ENCODE results near the gene KIF21B.

The KIF21B gene

DNA sequence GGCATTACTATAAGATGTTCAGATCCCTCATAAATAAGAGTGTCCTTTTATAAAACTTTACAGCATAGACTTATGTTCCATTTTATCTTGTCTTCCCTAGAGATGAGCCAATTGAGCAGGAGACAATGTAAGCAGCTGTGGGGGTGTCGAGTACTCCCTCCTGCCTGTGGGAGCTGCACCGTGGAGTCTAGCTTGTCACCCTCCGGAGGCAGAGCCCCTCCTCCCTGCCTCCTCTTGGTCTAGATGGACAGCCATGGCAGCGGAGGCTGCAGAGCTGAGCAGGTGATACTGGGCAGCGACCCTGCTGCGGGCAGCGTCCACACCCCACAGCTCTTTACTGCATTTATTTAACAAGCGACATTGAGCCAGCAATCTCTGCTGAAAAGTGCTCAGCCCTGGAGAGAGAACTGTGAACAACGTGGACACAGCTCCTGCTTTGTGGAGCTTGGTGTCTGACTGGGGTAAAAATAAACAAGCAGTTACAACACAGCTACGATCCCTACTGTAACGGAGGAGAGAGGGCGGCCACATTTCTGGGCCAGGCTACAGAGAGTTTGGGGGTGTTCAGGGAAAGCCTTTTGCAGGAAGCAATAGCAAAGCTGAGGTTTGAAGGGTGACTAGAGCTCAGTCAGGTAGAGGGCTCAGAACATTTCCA is 12.8 kb upstream of the KIF21B start:
- no peak overlapping the region for H3K27ac Mint-ChIP-seq
- no peak overlapping the region for H3K4me3 Mint-ChIP-seq
- DNase-seq: no peak
- H3K4me1 Mint-ChIP-seq: no peaks in the 10 kb centered on the region
- no peaks in the 10 kb centered on the region for H3K9me3 Mint-ChIP-seq
- peaks cover 19% of the 10 kb centered on the region for H3K27me3 Mint-ChIP-seq
- H3K36me3 Mint-ChIP-seq: no peaks in the 10 kb centered on the region
- CTCF ChIA-PET: interaction anchor here (0.9 to 2.3 kb wide), 4 partner anchors 11 to 65 kb away, joined by 3 to 8 read pairs (median 6); no protein-coding TSS in a partner anchor

GRCh38 chr1:201034671-201035070 is 11.2 kb upstream of the KIF21B start:
- Mint-ChIP-seq H3K27me3 (peaks cover 24% of the 10 kb centered on the region), H3K36me3 (no peaks in the 10 kb centered on the region), H3K27ac (no peak overlapping the region), H3K4me3 (no peak overlapping the region), H3K9me3 (no peaks in the 10 kb centered on the region), H3K4me1 (no peaks in the 10 kb centered on the region)
- DNase-seq: no peak
- CTCF ChIA-PET: interaction anchor here (0.9 to 2.3 kb wide), 6 partner anchors 8 to 412 kb away, joined by 3 to 8 read pairs (median 6); partner anchors contain the start of gene KIF21B

GRCh38 chr1:201032408-201032807 is 8.9 kb upstream of the KIF21B start:
- Mint-ChIP-seq H3K27me3 (peaks cover 28% of the 10 kb centered on the region), H3K27ac (no peak overlapping the region), H3K9me3 (no peaks in the 10 kb centered on the region), H3K4me3 (no peak overlapping the region), H3K36me3 (no peaks in the 10 kb centered on the region), H3K4me1 (peaks cover 1% of the 10 kb centered on the region)
- CTCF ChIA-PET: interaction anchor here (1.5 kb wide), 1 partner anchor 52 kb away, joined by 4 read pairs; no protein-coding TSS in a partner anchor
- DNase-seq: no peak

DNA sequence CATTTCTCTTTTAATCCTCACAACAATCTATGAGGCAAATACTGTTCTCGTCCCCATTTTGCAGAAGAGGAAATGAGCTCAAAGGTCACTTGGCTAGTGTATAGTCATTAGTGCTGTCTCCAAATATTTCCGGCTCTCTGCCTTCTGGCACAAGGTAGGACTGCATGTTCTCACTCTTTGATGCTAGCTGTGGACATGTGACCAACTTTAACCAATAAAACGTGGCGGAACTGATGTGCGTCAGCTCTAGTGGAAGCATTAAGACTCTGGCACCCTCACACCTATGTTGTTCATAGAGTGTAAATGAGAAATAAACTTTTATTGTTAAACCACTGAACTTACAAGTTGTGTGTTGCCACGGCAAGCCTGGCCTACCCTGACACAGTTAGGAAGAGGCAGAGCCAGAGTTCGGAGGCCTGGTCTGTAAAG is 5.0 kb upstream of the KIF21B start:
- Mint-ChIP-seq H3K9me3 (no peaks in the 10 kb centered on the region), H3K36me3 (no peaks in the 10 kb centered on the region), H3K4me3 (no peak overlapping the region), H3K4me1 (peaks cover 37% of the 10 kb centered on the region), H3K27ac (no peak overlapping the region), H3K27me3 (peaks cover 18% of the 10 kb centered on the region)
- CTCF ChIA-PET: interaction anchor here (1.2 to 1.6 kb wide), 2 partner anchors 14 to 48 kb away, joined by 3 to 5 read pairs; no protein-coding TSS in a partner anchor
- DNase-seq: no peak

DNA sequence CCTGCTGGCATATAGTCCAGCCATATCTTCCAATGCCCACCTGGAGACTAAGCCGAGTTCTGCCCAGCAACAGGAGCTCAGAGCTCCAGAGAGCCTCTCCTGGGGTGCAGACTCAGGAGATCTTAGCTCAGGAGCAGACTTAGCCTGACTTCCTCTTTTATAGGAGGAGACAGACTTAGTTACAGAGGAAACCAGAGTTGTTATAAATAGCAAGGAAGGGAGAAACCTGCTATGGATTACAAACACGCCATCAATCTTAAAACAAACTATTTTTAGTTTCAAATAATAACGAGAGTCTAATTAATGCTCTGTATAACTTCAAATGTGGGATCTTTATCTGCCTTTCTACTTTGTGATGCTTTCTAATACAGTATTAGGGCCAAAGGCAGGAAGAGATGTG is 3.3 kb upstream of the KIF21B start:
- Mint-ChIP-seq H3K36me3 (peaks cover 10% of the 10 kb centered on the region), H3K9me3 (no peaks in the 10 kb centered on the region), H3K4me3 (no peak overlapping the region), H3K27ac (no peak overlapping the region), H3K4me1 (peaks cover 45% of the 10 kb centered on the region), H3K27me3 (peaks cover 15% of the 10 kb centered on the region)
- no peak for DNase-seq
- CTCF ChIA-PET: interaction anchor here (1.0 to 4.4 kb wide), 8 partner anchors 11 to 405 kb away, joined by 4 to 52 read pairs (median 16); no protein-coding TSS in a partner anchor

GRCh38 chr1:201026234-201026633 is 2.7 kb upstream of the KIF21B start:
- no peaks in the 10 kb centered on the region for H3K9me3 Mint-ChIP-seq
- H3K4me1 Mint-ChIP-seq: peaks cover 50% of the 10 kb centered on the region
- CTCF ChIA-PET: interaction anchor here (1.0 to 4.4 kb wide), 12 partner anchors 8 to 404 kb away, joined by 3 to 52 read pairs (median 8); no protein-coding TSS in a partner anchor
- peak overlapping the region; percentile 6 for H3K27ac Mint-ChIP-seq
- no peak overlapping the region for H3K4me3 Mint-ChIP-seq
- H3K27me3 Mint-ChIP-seq: peaks cover 12% of the 10 kb centered on the region
- H3K36me3 Mint-ChIP-seq: peaks cover 12% of the 10 kb centered on the region
- no peak for DNase-seq

- Mint-ChIP-seq H3K36me3 (peaks cover 16% of the 10 kb centered on the region), H3K9me3 (no peaks in the 10 kb centered on the region), H3K27ac (no peak overlapping the region), H3K27me3 (peaks cover 10% of the 10 kb centered on the region), H3K4me3 (no peak overlapping the region), H3K4me1 (peaks cover 56% of the 10 kb centered on the region)
- DNase-seq: peak; percentile 37
- CTCF ChIA-PET: interaction anchor here (1.0 to 4.4 kb wide), 12 partner anchors 9 to 403 kb away, joined by 3 to 52 read pairs (median 8); no protein-coding TSS in a partner anchor
These were observed 2.1 kb upstream of the KIF21B start for GRCh38 chr1:201025571-201026002.

- peaks cover 8% of the 10 kb centered on the region for H3K27me3 Mint-ChIP-seq
- no peaks in the 10 kb centered on the region for H3K9me3 Mint-ChIP-seq
- no peak overlapping the region for H3K27ac Mint-ChIP-seq
- DNase-seq: no peak
- peak overlapping the region; percentile 38 for H3K4me3 Mint-ChIP-seq
- CTCF ChIA-PET: interaction anchor here (1.9 to 4.4 kb wide), 4 partner anchors 9 to 45 kb away, joined by 7 to 52 read pairs (median 31); no protein-coding TSS in a partner anchor
- peaks cover 66% of the 10 kb centered on the region for H3K4me1 Mint-ChIP-seq
- peaks cover 17% of the 10 kb centered on the region for H3K36me3 Mint-ChIP-seq
These were observed 1.1 kb upstream of the KIF21B start for GRCh38 chr1:201024625-201024998.

- CTCF ChIA-PET: interaction anchor here (3.7 to 4.4 kb wide), 2 partner anchors 17 to 45 kb away, joined by 32 to 52 read pairs; no protein-coding TSS in a partner anchor
- DNase-seq: no peak
- Mint-ChIP-seq H3K4me3 (peak overlapping the region; percentile 38), H3K27me3 (peaks cover 6% of the 10 kb centered on the region), H3K36me3 (peaks cover 22% of the 10 kb centered on the region), H3K9me3 (no peaks in the 10 kb centered on the region), H3K4me1 (peaks cover 71% of the 10 kb centered on the region), H3K27ac (peak overlapping the region; percentile 37)
These were observed 558 bp upstream of the KIF21B start for GRCh38 chr1:201023920-201024624.

DNA sequence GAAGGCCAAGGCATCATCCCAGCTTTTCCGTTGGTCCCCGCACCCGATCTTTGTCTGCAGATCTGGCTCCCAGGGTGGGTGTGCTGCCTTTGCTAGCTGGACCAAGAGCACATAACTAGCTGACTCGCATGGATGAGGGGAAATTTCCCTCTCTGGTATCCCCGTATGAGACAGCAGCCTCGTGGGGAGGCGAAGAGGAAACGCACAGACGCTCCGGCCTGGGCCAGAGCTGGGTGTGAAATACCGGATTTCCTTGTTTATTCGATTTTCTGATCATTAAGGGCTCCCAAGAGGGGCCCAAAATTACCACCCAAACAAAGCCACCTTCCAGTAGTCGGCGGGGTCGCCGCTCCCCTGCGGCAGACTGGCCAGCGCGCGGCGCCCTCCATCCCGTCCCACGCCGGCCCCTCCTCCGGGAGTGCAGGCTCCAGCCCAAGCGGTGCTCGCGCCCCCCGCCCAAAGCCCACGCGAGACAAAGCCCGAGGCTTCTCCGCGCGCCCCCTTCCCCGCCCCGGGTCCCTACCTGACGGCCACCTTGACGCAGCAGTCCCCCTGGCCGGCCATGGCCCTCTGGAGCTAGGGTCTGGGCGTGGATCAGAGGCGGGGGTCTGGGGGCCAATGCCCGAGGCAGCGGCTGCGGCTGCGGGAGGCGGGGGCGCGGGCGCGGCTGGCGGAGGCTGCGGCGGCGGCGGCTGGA is 546 bp downstream of the KIF21B start:
- peak overlapping the region; percentile 89 for H3K4me3 Mint-ChIP-seq
- CTCF ChIA-PET: interaction anchor here (1.0 to 7.3 kb wide), 5 partner anchors 11 to 91 kb away, joined by 3 to 57 read pairs (median 5); no protein-coding TSS in a partner anchor
- peak overlapping the region; percentile 100 for H3K27ac Mint-ChIP-seq
- peaks cover 3% of the 10 kb centered on the region for H3K27me3 Mint-ChIP-seq
- DNase-seq: peak; percentile 60
- H3K36me3 Mint-ChIP-seq: peaks cover 30% of the 10 kb centered on the region
- H3K9me3 Mint-ChIP-seq: no peaks in the 10 kb centered on the region
- peaks cover 80% of the 10 kb centered on the region for H3K4me1 Mint-ChIP-seq

DNA sequence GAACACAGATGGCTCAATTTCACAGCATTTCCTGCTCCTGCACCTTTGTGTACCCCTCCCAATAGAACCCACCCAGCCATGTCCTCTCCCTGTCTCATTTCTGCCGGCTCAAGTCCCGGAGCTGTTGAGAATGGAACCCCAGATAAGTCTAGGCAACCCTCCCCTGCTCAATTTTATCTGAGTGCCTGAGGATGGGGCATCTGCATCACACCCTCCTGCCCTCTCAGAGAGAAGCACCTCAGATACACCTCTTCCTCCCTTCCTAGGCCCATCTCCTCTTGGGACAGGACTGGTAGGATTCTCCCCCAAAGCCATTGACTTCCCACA is 1.1 kb downstream of the KIF21B start:
- CTCF ChIA-PET: interaction anchor here (0.9 to 7.3 kb wide), 8 partner anchors 12 to 92 kb away, joined by 3 to 57 read pairs (median 4); no protein-coding TSS in a partner anchor
- Mint-ChIP-seq H3K4me1 (peaks cover 85% of the 10 kb centered on the region), H3K4me3 (peak overlapping the region; percentile 89), H3K27me3 (peaks cover 3% of the 10 kb centered on the region), H3K9me3 (no peaks in the 10 kb centered on the region), H3K27ac (peak overlapping the region; percentile 100), H3K36me3 (peaks cover 31% of the 10 kb centered on the region)
- no peak for DNase-seq

- peak; percentile 54 for DNase-seq
- peaks cover 32% of the 10 kb centered on the region for H3K36me3 Mint-ChIP-seq
- peak overlapping the region; percentile 100 for H3K27ac Mint-ChIP-seq
- H3K9me3 Mint-ChIP-seq: no peaks in the 10 kb centered on the region
- peak overlapping the region; percentile 89 for H3K4me3 Mint-ChIP-seq
- peaks cover 85% of the 10 kb centered on the region for H3K4me1 Mint-ChIP-seq
- CTCF ChIA-PET: interaction anchor here (0.9 to 7.3 kb wide), 11 partner anchors 11 to 93 kb away, joined by 3 to 57 read pairs (median 4); no protein-coding TSS in a partner anchor
- peaks cover 3% of the 10 kb centered on the region for H3K27me3 Mint-ChIP-seq
These were observed 1.7 kb downstream of the KIF21B start for GRCh38 chr1:201021630-201022492.
